OCI-LY7 (cell line): ENCODE results near the gene ANKDD1A.

ENCODE experiments used
- EZH2phosphoT487 ChIP-seq: fragments of 200-600 bp; sonication (generic); IDR thresholded peaks from 2 replicates; pipeline ENCODE4 v1.6.1; 2018; ENCODE audit warnings: low read depth, borderline replicate concordance, mild to moderate bottlenecking, mixed run types, antibody characterized with exemption, low read length, moderate library complexity, mixed read lengths
- TF ChIP-seq, protein P1 (sequence below): fragments of 200-600 bp; sonication (generic); conservative IDR thresholded peaks from 2 replicates; pipeline ENCODE4 v1.5.1; 2014; ENCODE audit warnings: mild to moderate bottlenecking, antibody characterized with exemption, low read length, moderate library complexity, mixed read lengths

GRCh38 chr15:64906402-64906801, 5.3 kb upstream of the ANKDD1A start:
- TF ChIP-seq, protein P1, sequence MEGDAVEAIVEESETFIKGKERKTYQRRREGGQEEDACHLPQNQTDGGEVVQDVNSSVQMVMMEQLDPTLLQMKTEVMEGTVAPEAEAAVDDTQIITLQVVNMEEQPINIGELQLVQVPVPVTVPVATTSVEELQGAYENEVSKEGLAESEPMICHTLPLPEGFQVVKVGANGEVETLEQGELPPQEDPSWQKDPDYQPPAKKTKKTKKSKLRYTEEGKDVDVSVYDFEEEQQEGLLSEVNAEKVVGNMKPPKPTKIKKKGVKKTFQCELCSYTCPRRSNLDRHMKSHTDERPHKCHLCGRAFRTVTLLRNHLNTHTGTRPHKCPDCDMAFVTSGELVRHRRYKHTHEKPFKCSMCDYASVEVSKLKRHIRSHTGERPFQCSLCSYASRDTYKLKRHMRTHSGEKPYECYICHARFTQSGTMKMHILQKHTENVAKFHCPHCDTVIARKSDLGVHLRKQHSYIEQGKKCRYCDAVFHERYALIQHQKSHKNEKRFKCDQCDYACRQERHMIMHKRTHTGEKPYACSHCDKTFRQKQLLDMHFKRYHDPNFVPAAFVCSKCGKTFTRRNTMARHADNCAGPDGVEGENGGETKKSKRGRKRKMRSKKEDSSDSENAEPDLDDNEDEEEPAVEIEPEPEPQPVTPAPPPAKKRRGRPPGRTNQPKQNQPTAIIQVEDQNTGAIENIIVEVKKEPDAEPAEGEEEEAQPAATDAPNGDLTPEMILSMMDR: no peak
- TF ChIP-seq EZH2phosphoT487: no peak
